DND-41 (cell line): Measurements from ENCODE around the gene FBF1.

Source experiments
- ATAC-seq: fragments of 200-7000 bp; cut with Tn5 transposase; 3 replicates; pipeline ENCODE4 v1.9.1; 2021; ENCODE audit warnings: low read depth; ENCODE audit not compliant: insufficient read depth
- DNase-seq: peaks from one replicate; pipeline ENCODE4 v3.0.0-alpha.2; 2020
- H2AFZ ChIP-seq: 2 replicates; pipeline ENCODE4 v1.6.0; 2012; ENCODE audit warnings: low read depth, low read length
- H3K27ac ChIP-seq: 2 replicates; pipeline ENCODE4 v1.5.1; 2012; ENCODE audit warnings: low read length, inconsistent platforms
- H3K27me3 ChIP-seq: fragments of 200-600 bp; sonication (generic); 2 replicates; pipeline ENCODE4 v1.6.0; 2012; ENCODE audit warnings: low read length, mild to moderate bottlenecking, inconsistent platforms; ENCODE audit not compliant: insufficient read depth, poor library complexity
- H3K36me3 ChIP-seq: 2 replicates; pipeline ENCODE4 v1.5.1; 2012; ENCODE audit warnings: low read length, inconsistent platforms; ENCODE audit not compliant: insufficient read depth
- H3K4me1 ChIP-seq: 2 replicates; pipeline ENCODE4 v1.5.1; 2012; ENCODE audit warnings: mild to moderate bottlenecking, low read length; ENCODE audit not compliant: insufficient read depth
- H3K4me2 ChIP-seq: 2 replicates; pipeline ENCODE4 v1.6.0; 2012; ENCODE audit warnings: mild to moderate bottlenecking, moderate library complexity, low read length, inconsistent platforms; ENCODE audit not compliant: insufficient read depth
- H3K4me3 ChIP-seq, 2 experiments: fragments of 200-600 bp in 1 of 2; shearing (Covaris generic) in 1 of 2; 2 replicates each; pipeline ENCODE4 v1.5.1; 2012 to 2016; ENCODE audit warnings: inconsistent platforms in 2 of 2, low read length in 2 of 2, mild to moderate bottlenecking in 2 of 2, low read depth in 1 of 2, moderate library complexity in 1 of 2
- H3K79me2 ChIP-seq: 2 replicates; pipeline ENCODE4 v1.6.0; 2012; ENCODE audit warnings: low read length, inconsistent platforms; ENCODE audit not compliant: insufficient read depth
- H3K9ac ChIP-seq: 2 replicates; pipeline ENCODE4 v1.6.0; 2012; ENCODE audit warnings: low read depth, mild to moderate bottlenecking, inconsistent platforms, low read length, moderate library complexity
- H3K9me3 ChIP-seq: 2 replicates; pipeline ENCODE4 v1.5.1; 2012; ENCODE audit warnings: low read length, moderate library complexity, mild to moderate bottlenecking, inconsistent platforms; ENCODE audit not compliant: insufficient read depth, severe bottlenecking
- H4K20me1 ChIP-seq: 2 replicates; pipeline ENCODE4 v1.6.0; 2012; ENCODE audit warnings: low read length; ENCODE audit not compliant: insufficient read depth
- EZH2 ChIP-seq: IDR thresholded peaks from 3 replicates; pipeline ENCODE4 v1.6.1; 2012; ENCODE audit warnings: borderline replicate concordance, low read depth, mild to moderate bottlenecking, moderate library complexity, low read length, inconsistent platforms; ENCODE audit not compliant: severe bottlenecking
- TF ChIP-seq, protein P1 (sequence below): IDR thresholded peaks from 2 replicates; pipeline ENCODE4 v1.5.1; 2012; ENCODE audit warnings: borderline replicate concordance, low read length, moderate library complexity, mild to moderate bottlenecking; ENCODE audit not compliant: poor library complexity, severe bottlenecking; ENCODE audit errors: extremely low read depth

Gene FBF1

DNA sequence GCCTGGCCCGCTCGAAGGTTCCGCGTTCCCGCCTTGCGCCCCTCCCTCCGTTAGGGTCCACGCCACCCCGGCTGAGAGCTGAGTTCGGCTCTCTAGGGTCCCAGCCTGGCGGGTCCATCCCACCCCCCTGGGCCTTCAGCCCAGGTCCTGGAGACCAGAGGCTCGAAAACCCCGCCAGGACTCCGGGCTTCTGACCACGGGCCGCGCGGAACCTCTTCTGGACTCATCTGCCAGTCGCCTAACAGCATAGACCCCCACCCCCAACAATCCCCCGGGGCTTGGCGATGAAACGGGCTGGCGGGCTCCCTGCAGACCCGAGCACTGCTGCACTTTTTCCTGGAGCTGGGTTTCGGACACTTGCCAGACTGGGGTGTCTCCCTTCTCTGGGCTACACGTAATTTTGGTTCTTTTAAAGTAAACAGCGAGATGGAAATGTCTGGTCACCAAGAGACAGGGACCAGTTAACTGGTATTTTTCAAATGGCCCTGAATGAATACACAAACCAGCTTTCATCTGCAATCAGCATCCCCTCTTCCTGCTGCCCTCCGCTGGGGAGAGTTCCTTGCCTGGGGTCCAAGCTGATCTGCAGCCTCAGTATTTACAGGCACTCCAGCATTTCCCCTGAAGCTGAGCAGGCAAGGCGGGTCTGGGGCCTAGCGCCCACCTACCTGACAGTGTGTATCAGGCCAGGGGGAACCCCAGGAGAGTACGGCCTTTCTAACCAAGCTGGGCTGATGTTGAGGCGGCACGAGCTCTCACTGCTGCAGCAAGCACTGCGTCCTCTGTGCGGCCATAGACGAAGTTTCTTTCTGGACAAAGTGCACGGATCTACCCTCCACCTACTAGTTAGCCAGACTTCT, 43.5 kb downstream of the FBF1 start:
- peaks cover 37% of the 10 kb centered on the region for H3K79me2 ChIP-seq
- peak overlapping the region; percentile 69 for H3K9ac ChIP-seq
- peak overlapping the region; percentile 97 for H3K4me2 ChIP-seq
- DNase-seq = no peak
- H3K9me3 ChIP-seq = no peaks in the 10 kb centered on the region
- H4K20me1 ChIP-seq = peaks cover 25% of the 10 kb centered on the region
- H3K36me3 ChIP-seq = peaks cover 60% of the 10 kb centered on the region
- peak overlapping the region; percentile 78 for H2AFZ ChIP-seq
- H3K27ac ChIP-seq = peak overlapping the region; percentile 88
- no peak for TF ChIP-seq EZH2
- TF ChIP-seq, protein P1, sequence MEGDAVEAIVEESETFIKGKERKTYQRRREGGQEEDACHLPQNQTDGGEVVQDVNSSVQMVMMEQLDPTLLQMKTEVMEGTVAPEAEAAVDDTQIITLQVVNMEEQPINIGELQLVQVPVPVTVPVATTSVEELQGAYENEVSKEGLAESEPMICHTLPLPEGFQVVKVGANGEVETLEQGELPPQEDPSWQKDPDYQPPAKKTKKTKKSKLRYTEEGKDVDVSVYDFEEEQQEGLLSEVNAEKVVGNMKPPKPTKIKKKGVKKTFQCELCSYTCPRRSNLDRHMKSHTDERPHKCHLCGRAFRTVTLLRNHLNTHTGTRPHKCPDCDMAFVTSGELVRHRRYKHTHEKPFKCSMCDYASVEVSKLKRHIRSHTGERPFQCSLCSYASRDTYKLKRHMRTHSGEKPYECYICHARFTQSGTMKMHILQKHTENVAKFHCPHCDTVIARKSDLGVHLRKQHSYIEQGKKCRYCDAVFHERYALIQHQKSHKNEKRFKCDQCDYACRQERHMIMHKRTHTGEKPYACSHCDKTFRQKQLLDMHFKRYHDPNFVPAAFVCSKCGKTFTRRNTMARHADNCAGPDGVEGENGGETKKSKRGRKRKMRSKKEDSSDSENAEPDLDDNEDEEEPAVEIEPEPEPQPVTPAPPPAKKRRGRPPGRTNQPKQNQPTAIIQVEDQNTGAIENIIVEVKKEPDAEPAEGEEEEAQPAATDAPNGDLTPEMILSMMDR = no peak
- ATAC-seq = no peak
- peaks cover 32% of the 10 kb centered on the region for H3K4me1 ChIP-seq
- H3K27me3 ChIP-seq = no peaks in the 10 kb centered on the region
- peak overlapping the region in 1 of 2 experiments; percentile 73; a peak in 2 of 4 replicates for H3K4me3 ChIP-seq

DNA sequence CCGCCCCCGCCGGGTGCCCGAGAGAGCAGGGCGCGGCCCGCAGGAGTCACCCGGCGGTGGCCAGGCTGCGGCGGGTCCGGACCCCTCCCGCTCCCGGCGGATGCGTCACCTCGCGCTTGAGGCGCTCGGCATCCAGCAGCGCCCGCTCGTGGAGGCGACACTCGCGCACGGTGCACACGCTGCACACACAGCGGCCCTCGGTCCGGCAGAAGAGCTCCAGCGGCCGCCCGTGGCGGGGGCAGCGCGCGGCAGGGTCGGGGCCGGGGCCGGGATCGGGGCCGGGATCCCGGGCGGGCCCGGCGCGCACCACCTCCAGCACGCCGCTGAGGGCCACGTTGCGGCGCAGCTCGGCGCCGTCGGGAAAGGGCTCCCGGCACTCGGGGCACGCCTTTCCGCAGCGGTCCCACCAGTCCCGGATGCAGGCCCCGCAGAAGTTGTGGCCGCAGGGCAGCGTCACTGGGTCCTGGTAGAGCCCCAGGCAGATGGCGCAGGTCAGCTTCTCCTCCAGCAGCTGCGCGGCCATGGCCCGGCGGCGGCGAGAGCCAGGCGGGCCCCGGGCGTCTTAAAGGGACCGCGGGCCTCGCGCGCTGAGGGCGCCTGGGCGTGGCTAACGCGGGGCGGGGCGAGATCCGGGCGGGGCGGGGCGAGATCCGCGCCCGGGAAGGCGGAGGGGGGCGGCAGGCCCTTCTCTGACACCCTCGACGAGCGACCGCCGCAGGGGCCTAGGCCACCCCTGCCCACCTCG, 44.3 kb downstream of the FBF1 start, which contains the start of gene TRIM65:
TRIM65 (minus strand) TSS at position 537 of the 745 bp plus-strand sequence; CDS start at position 523, 14 bp downstream.
- no peaks in the 10 kb centered on the region for H3K27me3 ChIP-seq
- peak within 1 kb of the TSS; percentile 88 for H3K27ac ChIP-seq
- H3K4me3 ChIP-seq = peak within 1 kb of the TSS; percentile 34 to 73; a peak in 3 of 4 replicates
- H3K9ac ChIP-seq = peak within 1 kb of the TSS; percentile 69
- H3K79me2 ChIP-seq = peaks cover 37% of the 10 kb centered on the region
- DNase-seq (peak; percentile 85), ATAC-seq (peak; percentile 77)
- H4K20me1 ChIP-seq = peaks cover 25% of the 10 kb centered on the region
- peak within 1 kb of the TSS; percentile 97 for H3K4me2 ChIP-seq
- peaks cover 32% of the 10 kb centered on the region for H3K4me1 ChIP-seq
- peak within 1 kb of the TSS; percentile 78 for H2AFZ ChIP-seq
- H3K36me3 ChIP-seq = peaks cover 60% of the 10 kb centered on the region
- TF ChIP-seq, protein P1 = peak; percentile 55
- no peak for TF ChIP-seq EZH2
- H3K9me3 ChIP-seq = no peaks in the 10 kb centered on the region

DNA sequence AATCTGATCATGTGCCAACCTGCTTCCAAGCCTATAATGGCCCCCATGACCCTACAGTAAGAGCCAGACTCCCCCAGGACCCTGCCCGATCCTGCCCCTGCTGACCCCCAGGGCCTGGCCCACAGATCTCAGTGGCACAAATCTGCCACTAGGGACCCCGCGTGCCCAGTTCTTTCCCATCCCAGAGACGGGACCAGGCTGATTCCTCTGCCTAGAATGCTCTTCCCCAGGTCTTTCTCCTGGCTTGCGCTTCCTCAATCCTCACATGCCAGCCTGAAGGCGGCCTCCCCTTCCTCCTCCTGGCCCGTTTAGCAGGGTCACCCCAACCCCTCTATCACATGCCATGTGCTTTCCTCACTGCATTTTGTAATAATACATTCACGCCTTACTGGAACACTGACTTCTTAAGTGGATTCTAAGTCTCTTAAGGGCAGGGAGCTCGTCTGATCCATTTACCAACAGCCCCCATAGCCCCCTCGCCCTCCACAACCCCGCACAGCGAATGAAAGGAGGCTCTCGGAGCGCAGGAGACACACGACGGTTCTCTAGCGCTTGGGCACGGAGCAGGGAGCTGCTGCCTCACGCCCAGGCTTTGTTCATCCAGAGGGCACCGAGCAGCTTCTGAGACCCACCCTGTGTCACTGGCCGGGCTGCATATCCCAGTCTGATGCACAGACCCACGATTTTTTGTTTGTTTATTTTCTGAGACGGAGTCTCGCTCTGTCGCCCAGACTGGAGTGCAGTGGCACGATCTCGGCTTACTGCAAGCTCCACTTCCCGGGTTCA, 45.3 kb downstream of the FBF1 start:
- Histone ChIP-seq H3K27me3 (no peaks in the 10 kb centered on the region), H3K4me2 (peak overlapping the region; percentile 97), H2AFZ (peak overlapping the region; percentile 36; the same call in 1 of the 2 replicates), H4K20me1 (peaks cover 26% of the 10 kb centered on the region), H3K27ac (peak overlapping the region; percentile 88), H3K4me3 (peak overlapping the region; percentile 34 to 73; a peak in 3 of 4 replicates), H3K9ac (peak overlapping the region; percentile 69), H3K4me1 (peaks cover 32% of the 10 kb centered on the region), H3K9me3 (no peaks in the 10 kb centered on the region), H3K79me2 (peaks cover 35% of the 10 kb centered on the region), H3K36me3 (peaks cover 60% of the 10 kb centered on the region)
- ATAC-seq (peak; percentile 13; the same call in 1 of the 3 replicates), DNase-seq (peak; percentile 37)
- TF ChIP-seq EZH2 = no peak
- TF ChIP-seq, protein P1 = peak; percentile 32
